Kidney (tissue), 14 donors: ENCODE measurements around the gene PDE8A. TPM values are rescaled to one million over a fixed set of nuclear protein-coding genes. Genes with fewer than 3 reads are reported as not detected.

Experiments used
- DNase-seq, 5 donors: peaks; one replicate each; pipeline ENCODE4 v3.0.0-alpha.2; 2013 to 2020
- FAIRE-seq: peaks from 2 replicates; lab custom pipeline; 2012; peaks lifted over from hg19 to GRCh38; lab: Jason Lieb, UNC
- H3K27ac ChIP-seq, 2 donors: one replicate each; pipeline ENCODE4 v1.7.0; 2013; ENCODE audit warnings: low read depth in 2 of 2, low read length in 2 of 2, inconsistent platforms in 1 of 2
- H3K27me3 ChIP-seq: one replicate; pipeline ENCODE4 v1.7.1; 2013; ENCODE audit warnings: low read length, inconsistent platforms; ENCODE audit not compliant: control insufficient read depth, insufficient read depth
- H3K36me3 ChIP-seq, 3 donors: one replicate each; pipeline versions ENCODE4 v1.7.0 to v1.7.1; 2013; ENCODE audit warnings: low read length in 3 of 3, control low read depth in 1 of 3, inconsistent platforms in 1 of 3; ENCODE audit not compliant: insufficient read depth in 3 of 3, control insufficient read depth in 2 of 3
- H3K4me1 ChIP-seq, 3 donors: one replicate each; pipeline versions ENCODE4 v1.7.0 to v1.7.1; 2013; ENCODE audit warnings: low read length in 3 of 3, inconsistent platforms in 1 of 3, low read depth in 1 of 3; ENCODE audit not compliant: control insufficient read depth in 2 of 3, insufficient read depth in 2 of 3
- H3K4me3 ChIP-seq, 3 donors: one replicate each; pipeline versions ENCODE4 v1.7.0 to v1.8.1; 2013; ENCODE audit warnings: low read length in 3 of 3, control low read depth in 1 of 3, inconsistent platforms in 1 of 3
- H3K9ac ChIP-seq, 3 donors: one replicate each; pipeline versions ENCODE4 v1.7.0 to v1.7.1; 2013; ENCODE audit warnings: low read length in 3 of 3, control low read depth in 1 of 3, inconsistent platforms in 1 of 3
- H3K9me3 ChIP-seq, 3 donors: one replicate each; pipeline versions ENCODE4 v1.7.0 to v1.7.1; 2013; ENCODE audit warnings: low read length in 3 of 3, control low read depth in 1 of 3, inconsistent platforms in 1 of 3; ENCODE audit not compliant: control insufficient read depth in 2 of 3, insufficient read depth in 1 of 3
- CTCF ChIP-seq: IDR thresholded peaks from 3 replicates; pipeline ENCODE4 v1.5.1; 2012; ENCODE audit warnings: mild to moderate bottlenecking, moderate library complexity, borderline replicate concordance; ENCODE audit not compliant: insufficient read depth; ENCODE audit errors: extremely low read depth
- intact Hi-C: fragments of 100-400 bp; cut with DNase I; formaldehyde crosslinking; loops from one replicate; pipeline ENCODE4 v1.11.1; 2022
- polyA plus RNA-seq: library from polyadenylated mRNA; stranded (reverse); fragments of 350-450 nt; fragmentation: Illumina TruSeq; extraction: RNeasy Lipid Tissue Mini Kit (QIAGEN cat#74804); gene quantifications from one replicate; pipeline ENCODE4 v1.2.3, GENCODE V29; 2014; ENCODE audit warnings: low read depth, low replicate concordance; ENCODE audit not compliant: insufficient read depth
- total RNA-seq: library from RNA; stranded (reverse); fragmentation: NEBNext Ultra II Directional; extraction: Animal tissue kit (Norgen Biotek cat#: 25700); gene quantifications from one replicate; pipeline ENCODE4 v1.2.1, GENCODE V29; 2021
- donor health status: control.
- donor health status: control.
- donor health status: control.
- donor health status: control.
- donor health status: control.
- donor health status: DM: yes; HTN: yes; CAD: no.
- donor health status: Normal renal cell carcinoma (clear cell type).

Gene PDE8A
- total and polyA plus RNA-seq, 2 donors from 2014 or later: 20.3 to 37.5 TPM

- Histone ChIP-seq H3K27ac (no peak overlapping the region), H3K4me3 (no peak overlapping the region), H3K36me3 (no peaks in the 10 kb centered on the region), H3K9me3 (peaks cover 0 to 3% (median 0%) of the 10 kb centered on the region in 3 donors), H3K4me1 (no peaks in the 10 kb centered on the region), H3K9ac (no peak overlapping the region), H3K27me3 (no peaks in the 10 kb centered on the region)
- DNase-seq (no peak), FAIRE-seq (no peak)
- intact Hi-C loops: no loop called here
- no peak for TF ChIP-seq CTCF
Measured at GRCh38 chr15:85162237-85162636, 180.6 kb downstream of the PDE8A start.

GRCh38 chr15:85164841-85165466 lies 183.3 kb downstream of the PDE8A start:
- H3K4me1 ChIP-seq: no peaks in the 10 kb centered on the region
- no peak for DNase-seq
- H3K4me3 ChIP-seq: no peak overlapping the region
- no peak overlapping the region for H3K27ac ChIP-seq
- intact Hi-C loops: no loop called here
- H3K36me3 ChIP-seq: no peaks in the 10 kb centered on the region
- no peak for TF ChIP-seq CTCF
- H3K27me3 ChIP-seq: no peaks in the 10 kb centered on the region
- peaks cover 0 to 3% (median 0%) of the 10 kb centered on the region in 3 donors for H3K9me3 ChIP-seq
- FAIRE-seq: no peak
- no peak overlapping the region for H3K9ac ChIP-seq

DNA sequence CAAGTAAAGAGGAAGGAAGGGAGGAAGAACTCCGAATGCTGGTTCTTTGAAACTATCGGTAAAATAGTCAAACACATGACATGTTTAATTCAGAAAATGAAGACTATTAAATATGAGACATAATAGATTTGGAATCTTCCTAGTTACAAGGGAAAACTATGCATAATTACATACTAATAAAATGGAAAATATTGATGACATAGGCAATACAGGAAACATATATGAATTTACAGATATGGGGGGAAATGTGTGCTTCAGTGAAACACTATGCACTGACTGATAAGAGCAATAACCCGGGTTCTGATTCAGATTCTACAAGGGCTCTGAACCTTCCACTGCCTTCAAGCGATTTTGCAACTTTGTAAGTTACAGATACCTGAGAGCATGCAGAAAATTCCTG lies 185.9 kb downstream of the PDE8A start:
- H3K4me1 ChIP-seq: no peaks in the 10 kb centered on the region
- no peak overlapping the region for H3K4me3 ChIP-seq
- no peak for TF ChIP-seq CTCF
- H3K9me3 ChIP-seq: peaks cover 0 to 10% (median 0%) of the 10 kb centered on the region in 3 donors
- FAIRE-seq (no peak), DNase-seq (no peak)
- no peaks in the 10 kb centered on the region for H3K36me3 ChIP-seq
- intact Hi-C loops: no loop called here
- H3K27me3 ChIP-seq: no peaks in the 10 kb centered on the region
- H3K27ac ChIP-seq: no peak overlapping the region
- no peak overlapping the region for H3K9ac ChIP-seq

DNA sequence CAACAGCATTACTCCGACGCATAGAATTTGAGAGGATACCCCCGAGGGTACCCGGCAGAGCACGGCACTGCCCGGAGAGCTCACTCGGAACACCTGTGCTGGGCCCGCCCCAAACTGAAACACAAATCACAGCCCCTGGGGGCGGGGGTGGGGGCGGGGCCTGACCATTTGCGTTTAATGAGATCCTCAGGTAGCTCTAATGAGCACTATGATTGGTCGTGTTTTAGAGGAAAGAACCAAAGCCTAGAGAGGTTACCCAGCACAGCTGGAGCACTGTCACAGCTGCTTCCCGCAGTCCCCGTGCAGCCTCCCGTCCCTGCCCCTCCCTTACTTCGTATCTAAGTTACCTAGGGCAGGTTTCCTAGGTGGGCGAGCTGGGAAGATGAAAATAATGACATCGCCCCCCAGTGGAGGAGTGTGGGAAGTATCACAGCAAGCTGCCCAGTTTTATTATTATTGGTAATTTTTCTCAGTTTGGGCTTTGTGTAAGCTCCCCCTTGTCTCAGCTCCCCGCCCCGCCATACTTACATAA lies 187.1 kb downstream of the PDE8A start:
- peaks cover 0 to 9% (median 0%) of the 10 kb centered on the region in 3 donors for H3K9me3 ChIP-seq
- H3K9ac ChIP-seq: no peak overlapping the region
- intact Hi-C loops: no loop called here
- FAIRE-seq (no peak), DNase-seq (peak in 4 of 5 donors; percentile 49 to 68 (median 54))
- H3K4me1 ChIP-seq: no peaks in the 10 kb centered on the region
- H3K27me3 ChIP-seq: no peaks in the 10 kb centered on the region
- no peak overlapping the region for H3K27ac ChIP-seq
- peak overlapping the region; percentile 53 to 68 (median 60) for H3K4me3 ChIP-seq
- peak; percentile 42 for TF ChIP-seq CTCF
- H3K36me3 ChIP-seq: no peaks in the 10 kb centered on the region
